Neural progenitor cell (in vitro differentiated cells): ENCODE measurements around the gene ZNF512. TPM values are rescaled to one million over a fixed set of nuclear protein-coding genes. Genes with fewer than 3 reads are reported as not detected.
"Not testable (repeated sequence)": the region's sequence is repeated elsewhere in the genome, so short reads cannot be mapped to it uniquely, and the experiment has no call there.

Experiments
- DNase-seq: peaks from one replicate; pipeline ENCODE4 v3.0.0-alpha.2; 2016; ENCODE audit warnings: low spot score
- H2AFZ ChIP-seq: fragments of 200-600 bp; sonication (generic); replicated peaks from 2 replicates; pipeline ENCODE4 v1.6.1; 2016; ENCODE audit warnings: antibody characterized with exemption
- H3F3A ChIP-seq: fragments of 200-600 bp; sonication (generic); 2 replicates; pipeline ENCODE4 v1.6.1; 2016; ENCODE audit warnings: antibody characterized with exemption, low read depth
- H3K27ac ChIP-seq: fragments of 200-600 bp; sonication (generic); 2 replicates; pipeline ENCODE4 v1.5.1; 2016; ENCODE audit warnings: mild to moderate bottlenecking
- H3K27me3 ChIP-seq: fragments of 200-600 bp; sonication (generic); 2 replicates; pipeline ENCODE4 v1.6.1; 2016; ENCODE audit warnings: mild to moderate bottlenecking, moderate library complexity
- H3K36me3 ChIP-seq: fragments of 200-600 bp; sonication (generic); 2 replicates; pipeline ENCODE4 v1.5.1; 2016
- H3K4me1 ChIP-seq: fragments of 200-600 bp; sonication (generic); 2 replicates; pipeline ENCODE4 v1.6.1; 2016; ENCODE audit warnings: mixed run types
- H3K4me2 ChIP-seq: fragments of 200-600 bp; sonication (generic); 2 replicates; pipeline ENCODE4 v1.6.1; 2016
- H3K4me3 ChIP-seq: fragments of 200-600 bp; sonication (generic); 2 replicates; pipeline ENCODE4 v1.5.1; 2016
- H3K79me2 ChIP-seq: fragments of 200-600 bp; sonication (generic); 2 replicates; pipeline ENCODE4 v1.6.1; 2016; ENCODE audit warnings: low read depth
- H3K9ac ChIP-seq: fragments of 200-600 bp; sonication (generic); 2 replicates; pipeline ENCODE4 v1.6.1; 2016
- H3K9me3 ChIP-seq: fragments of 200-600 bp; sonication (generic); 2 replicates; pipeline ENCODE4 v1.5.1; 2016; ENCODE audit warnings: low read depth
- H4K20me1 ChIP-seq: fragments of 200-600 bp; sonication (generic); 2 replicates; pipeline ENCODE4 v1.6.1; 2016; ENCODE audit warnings: low read depth
- H3K27ac Mint-ChIP-seq: 3 replicates; pipeline ENCODE4 v1.8.0; 2021; ENCODE audit warnings: mixed read lengths
- H3K27me3 Mint-ChIP-seq: 2 replicates; pipeline ENCODE4 v1.8.0; 2022; ENCODE audit warnings: low read depth, mild to moderate bottlenecking, inconsistent platforms, moderate library complexity, mixed read lengths; ENCODE audit not compliant: insufficient read depth
- H3K36me3 Mint-ChIP-seq: 3 replicates; pipeline ENCODE4 v1.8.0; 2021; ENCODE audit warnings: mixed read lengths
- H3K4me1 Mint-ChIP-seq: 3 replicates; pipeline ENCODE4 v1.8.0; 2021; ENCODE audit warnings: mixed read lengths
- H3K4me3 Mint-ChIP-seq: 3 replicates; pipeline ENCODE4 v1.8.0; 2021; ENCODE audit warnings: mild to moderate bottlenecking, moderate library complexity, mixed read lengths
- H3K9me3 Mint-ChIP-seq: 3 replicates; pipeline ENCODE4 v1.8.0; 2020; ENCODE audit warnings: mixed read lengths
- EZH2 ChIP-seq: fragments of 200-600 bp; sonication (generic); IDR thresholded peaks from 2 replicates; pipeline ENCODE4 v1.6.1; 2017; ENCODE audit warnings: antibody characterized with exemption, mild to moderate bottlenecking, moderate library complexity
- EZH2phosphoT487 ChIP-seq: fragments of 200-600 bp; sonication (generic); IDR thresholded peaks from 2 replicates; pipeline ENCODE4 v1.6.1; 2017; ENCODE audit warnings: antibody characterized with exemption
- total RNA-seq: library from RNA; depleted of rRNA; stranded (reverse); fragments of >200 nt; gene quantifications from 2 replicates; pipeline ENCODE4 v1.2.3, GENCODE V29; 2015; ENCODE audit warnings: low replicate concordance
- TF ChIP-seq, protein P1 (sequence below): fragments of 200-600 bp; sonication (generic); IDR thresholded peaks from 2 replicates; pipeline ENCODE4 v1.5.1; 2017; ENCODE audit warnings: antibody characterized with exemption, mild to moderate bottlenecking

The ZNF512 gene
- total RNA-seq, 1 donor from 2014 or later, result 106 TPM

DNA sequence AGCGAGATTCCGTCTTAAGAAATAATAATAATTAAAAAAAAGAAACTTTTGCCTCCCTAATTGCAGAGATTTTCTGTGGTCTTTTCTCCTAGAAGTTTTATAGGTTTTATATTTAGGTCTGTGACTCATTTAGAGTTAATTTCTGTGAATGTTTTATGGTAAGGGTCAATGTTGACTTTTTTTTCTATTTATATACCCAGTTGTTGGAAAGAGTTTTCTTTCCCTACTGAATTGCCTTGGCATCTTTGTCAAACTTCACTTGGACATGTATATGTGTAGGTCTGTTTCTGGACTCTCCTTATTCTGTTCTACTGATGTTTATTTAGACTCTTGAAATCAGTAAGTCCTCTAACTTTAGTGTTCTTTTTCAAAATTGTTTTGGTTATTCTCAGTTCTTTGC lies 5.5 kb downstream of the ZNF512 start:
- Mint-ChIP-seq H3K36me3 (peaks cover 31% of the 10 kb centered on the region), H3K4me3 (no peak overlapping the region), H3K9me3 (peaks cover 29% of the 10 kb centered on the region), H3K27me3 (peaks cover 6% of the 10 kb centered on the region), H3K4me1 (peaks cover 13% of the 10 kb centered on the region), H3K27ac (no peak overlapping the region)
- H2AFZ ChIP-seq, result no peak overlapping the region
- no peak overlapping the region for H3K4me3 ChIP-seq
- no peak for DNase-seq
- H3K79me2 ChIP-seq, result peaks cover 100% of the 10 kb centered on the region
- H3K36me3 ChIP-seq, result no peaks in the 10 kb centered on the region
- H3F3A ChIP-seq, result no peaks in the 10 kb centered on the region
- peaks cover 16% of the 10 kb centered on the region for H3K9me3 ChIP-seq
- peaks cover 10% of the 10 kb centered on the region for H3K4me1 ChIP-seq
- no peak overlapping the region for H3K27ac ChIP-seq
- peaks cover 21% of the 10 kb centered on the region for H4K20me1 ChIP-seq
- TF ChIP-seq, protein P1, sequence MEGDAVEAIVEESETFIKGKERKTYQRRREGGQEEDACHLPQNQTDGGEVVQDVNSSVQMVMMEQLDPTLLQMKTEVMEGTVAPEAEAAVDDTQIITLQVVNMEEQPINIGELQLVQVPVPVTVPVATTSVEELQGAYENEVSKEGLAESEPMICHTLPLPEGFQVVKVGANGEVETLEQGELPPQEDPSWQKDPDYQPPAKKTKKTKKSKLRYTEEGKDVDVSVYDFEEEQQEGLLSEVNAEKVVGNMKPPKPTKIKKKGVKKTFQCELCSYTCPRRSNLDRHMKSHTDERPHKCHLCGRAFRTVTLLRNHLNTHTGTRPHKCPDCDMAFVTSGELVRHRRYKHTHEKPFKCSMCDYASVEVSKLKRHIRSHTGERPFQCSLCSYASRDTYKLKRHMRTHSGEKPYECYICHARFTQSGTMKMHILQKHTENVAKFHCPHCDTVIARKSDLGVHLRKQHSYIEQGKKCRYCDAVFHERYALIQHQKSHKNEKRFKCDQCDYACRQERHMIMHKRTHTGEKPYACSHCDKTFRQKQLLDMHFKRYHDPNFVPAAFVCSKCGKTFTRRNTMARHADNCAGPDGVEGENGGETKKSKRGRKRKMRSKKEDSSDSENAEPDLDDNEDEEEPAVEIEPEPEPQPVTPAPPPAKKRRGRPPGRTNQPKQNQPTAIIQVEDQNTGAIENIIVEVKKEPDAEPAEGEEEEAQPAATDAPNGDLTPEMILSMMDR, result no peak
- TF ChIP-seq EZH2, result no peak
- no peak for TF ChIP-seq EZH2phosphoT487
- no peak overlapping the region for H3K4me2 ChIP-seq
- no peak overlapping the region for H3K9ac ChIP-seq
- H3K27me3 ChIP-seq, result no peaks in the 10 kb centered on the region

DNA sequence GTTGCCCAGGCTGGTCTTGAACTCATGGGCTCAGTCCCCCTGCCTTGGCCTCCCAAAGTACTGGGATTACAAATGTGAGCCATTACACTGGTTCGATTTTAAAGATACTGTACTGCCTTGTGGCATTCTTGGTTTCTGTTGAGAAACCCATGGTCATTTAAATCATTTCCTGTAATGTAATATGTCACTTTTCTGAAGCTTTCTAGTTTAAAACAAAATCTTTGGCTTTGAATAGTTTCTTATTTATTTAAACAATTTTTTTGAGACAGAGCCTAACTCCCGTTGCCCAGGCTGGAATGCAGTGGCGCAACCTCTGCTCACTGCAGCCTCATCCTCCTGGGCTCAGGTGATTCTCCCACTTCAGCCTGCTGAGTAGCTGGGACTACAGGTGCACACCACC lies 8.9 kb downstream of the ZNF512 start:
- Histone ChIP-seq H4K20me1 (no peaks in the 10 kb centered on the region), H3K4me1 (no peaks in the 10 kb centered on the region), H3K9me3 (peaks cover 19% of the 10 kb centered on the region), H3K4me3 (no peak overlapping the region), H3K36me3 (peaks cover 8% of the 10 kb centered on the region), H3K27ac (no peak overlapping the region), H3K27me3 (no peaks in the 10 kb centered on the region), H2AFZ (no peak overlapping the region), H3F3A (no peaks in the 10 kb centered on the region), H3K4me2 (no peak overlapping the region), H3K9ac (no peak overlapping the region), H3K79me2 (peaks cover 100% of the 10 kb centered on the region)
- Mint-ChIP-seq H3K27ac (no peak overlapping the region), H3K4me3 (no peak overlapping the region), H3K27me3 (peaks cover 11% of the 10 kb centered on the region), H3K9me3 (peaks cover 58% of the 10 kb centered on the region), H3K36me3 (peaks cover 41% of the 10 kb centered on the region), H3K4me1 (no peaks in the 10 kb centered on the region)
- TF ChIP-seq, protein P1, result no peak
- no peak for TF ChIP-seq EZH2phosphoT487
- TF ChIP-seq EZH2, result no peak
- DNase-seq, result no peak

DNA sequence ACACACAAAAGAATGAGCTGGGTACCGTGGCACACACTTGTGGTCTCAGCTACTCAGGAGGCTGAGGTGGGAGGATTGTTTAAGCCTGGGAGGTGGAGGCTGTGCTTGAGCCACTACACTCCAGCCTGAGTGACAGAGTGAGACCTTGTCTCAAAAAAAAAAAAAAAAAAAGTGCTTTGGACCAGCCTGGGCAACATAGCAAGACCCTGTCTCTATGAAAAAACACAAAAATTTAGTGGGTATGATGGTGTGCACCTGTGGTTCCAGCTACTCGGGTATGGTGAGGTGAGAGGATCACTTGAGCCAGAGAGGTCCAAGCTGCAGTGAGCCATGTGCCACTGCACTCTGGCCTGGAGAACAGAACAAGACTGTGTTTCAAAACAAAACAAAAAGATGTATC lies 10.4 kb downstream of the ZNF512 start:
- H3K27me3 Mint-ChIP-seq, result peaks cover 11% of the 10 kb centered on the region
- no peak overlapping the region for H3K4me3 Mint-ChIP-seq
- no peak overlapping the region for H3K4me3 ChIP-seq
- H4K20me1 ChIP-seq, result peaks cover 7% of the 10 kb centered on the region
- no peaks in the 10 kb centered on the region for H3K27me3 ChIP-seq
- H3K4me2 ChIP-seq, result no peak overlapping the region
- H3K9ac ChIP-seq, result no peak overlapping the region
- TF ChIP-seq, protein P1, result no peak
- no peak for TF ChIP-seq EZH2phosphoT487
- TF ChIP-seq EZH2, result no peak
- H2AFZ ChIP-seq, result no peak overlapping the region
- H3K27ac Mint-ChIP-seq, result no peak overlapping the region
- DNase-seq, result no peak
- H3K36me3 Mint-ChIP-seq, result peaks cover 42% of the 10 kb centered on the region
- H3K9me3 ChIP-seq, result peaks cover 19% of the 10 kb centered on the region
- no peaks in the 10 kb centered on the region for H3K4me1 ChIP-seq
- H3K4me1 Mint-ChIP-seq, result no peaks in the 10 kb centered on the region
- H3F3A ChIP-seq, result peaks cover 3% of the 10 kb centered on the region
- H3K9me3 Mint-ChIP-seq, result peaks cover 58% of the 10 kb centered on the region
- peaks cover 8% of the 10 kb centered on the region for H3K36me3 ChIP-seq
- H3K27ac ChIP-seq, result no peak overlapping the region
- peaks cover 100% of the 10 kb centered on the region for H3K79me2 ChIP-seq

DNA sequence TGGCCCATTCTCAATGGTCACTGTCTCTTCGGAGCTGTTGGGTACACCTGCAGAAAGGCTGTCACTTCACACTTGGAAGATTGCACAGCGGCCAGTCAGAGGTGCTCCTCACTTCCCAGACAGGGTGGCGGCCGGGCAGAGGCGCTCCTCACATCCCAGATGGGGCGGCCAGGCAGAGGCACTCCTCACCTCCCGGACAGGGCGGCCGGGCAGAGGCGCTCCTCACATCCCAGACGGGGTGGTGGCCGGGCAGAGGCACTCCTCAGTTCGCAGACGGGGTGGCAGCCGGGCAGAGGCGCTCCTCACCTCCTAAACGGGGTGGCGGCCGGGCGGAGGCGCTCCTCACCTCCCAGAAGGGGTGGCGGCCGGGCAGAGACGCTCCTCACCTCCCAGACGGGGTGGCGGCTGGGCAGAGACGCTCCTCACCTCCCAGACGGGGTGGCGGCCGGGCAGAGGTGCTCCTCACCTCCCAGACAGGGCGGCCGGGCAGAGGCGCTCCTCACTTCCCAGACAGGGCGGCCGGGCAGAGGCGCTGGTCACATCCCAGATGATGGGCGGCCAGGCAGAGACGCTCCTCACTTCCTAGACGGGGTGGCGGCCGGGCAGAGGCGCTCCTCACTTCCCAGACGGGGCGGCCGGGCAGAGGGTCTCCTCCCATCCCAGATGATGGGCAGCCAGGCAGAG lies 11.3 kb downstream of the ZNF512 start:
- H3F3A ChIP-seq, H3K36me3 ChIP-seq, DNase-seq, H3K4me3 Mint-ChIP-seq, H3K27ac Mint-ChIP-seq, H3K4me2 ChIP-seq, H3K4me3 ChIP-seq, H3K4me1 Mint-ChIP-seq, H3K9ac ChIP-seq, H3K27ac ChIP-seq, H2AFZ ChIP-seq, H3K27me3 ChIP-seq, H3K4me1 ChIP-seq: not testable (repeated sequence)
- H4K20me1 ChIP-seq, result peaks cover 14% of the 10 kb centered on the region
- peaks cover 100% of the 10 kb centered on the region for H3K79me2 ChIP-seq
- peaks cover 19% of the 10 kb centered on the region for H3K9me3 ChIP-seq
- peaks cover 56% of the 10 kb centered on the region for H3K9me3 Mint-ChIP-seq
- H3K27me3 Mint-ChIP-seq, result peaks cover 11% of the 10 kb centered on the region
- H3K36me3 Mint-ChIP-seq, result peaks cover 42% of the 10 kb centered on the region

DNA sequence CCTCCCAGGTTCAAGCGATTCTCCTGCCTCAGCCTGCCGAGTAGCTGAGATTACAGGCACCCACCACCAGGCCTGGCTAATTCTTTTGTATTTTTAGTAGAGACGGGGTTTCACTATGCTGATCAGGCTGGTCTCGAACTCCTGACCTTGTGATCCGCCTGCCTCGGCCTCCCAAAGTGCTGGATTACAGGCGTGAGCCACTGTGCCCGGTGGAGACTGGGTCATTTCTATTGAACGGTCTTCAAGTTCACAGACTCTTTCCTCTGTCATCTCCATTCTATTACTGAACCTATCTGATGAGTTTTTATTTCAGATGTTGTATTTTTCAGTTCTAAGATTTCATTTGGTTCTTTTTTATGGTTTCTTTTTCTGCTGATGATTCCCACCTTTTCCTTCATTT lies 12.6 kb downstream of the ZNF512 start:
- H3K9me3 Mint-ChIP-seq, result peaks cover 48% of the 10 kb centered on the region
- Histone ChIP-seq H4K20me1 (peaks cover 25% of the 10 kb centered on the region), H3K79me2 (peaks cover 100% of the 10 kb centered on the region), H3F3A (peaks cover 11% of the 10 kb centered on the region)
- H3K4me3 Mint-ChIP-seq, H3K27ac ChIP-seq, H3K4me1 Mint-ChIP-seq, DNase-seq, H3K9me3 ChIP-seq, H3K27me3 ChIP-seq, H3K4me3 ChIP-seq, H3K9ac ChIP-seq, H3K27ac Mint-ChIP-seq, H3K36me3 ChIP-seq, H2AFZ ChIP-seq, H3K4me2 ChIP-seq, H3K4me1 ChIP-seq: not testable (repeated sequence)
- H3K27me3 Mint-ChIP-seq, result peaks cover 11% of the 10 kb centered on the region
- H3K36me3 Mint-ChIP-seq, result peaks cover 41% of the 10 kb centered on the region
